Smooth muscle cell of the coronary artery (primary cell): ENCODE measurements around the gene CYLC1. TPM values are rescaled to one million over a fixed set of nuclear protein-coding genes. Genes with fewer than 3 reads are reported as not detected.

ENCODE experiments used
- total RNA-seq: library from RNA; depleted of rRNA; stranded (reverse); fragments of >200 nt; gene quantifications from 2 replicates; pipeline ENCODE4 v1.2.3, GENCODE V29; 2014; ENCODE audit warnings: low replicate concordance

CYLC1 gene, protein sequence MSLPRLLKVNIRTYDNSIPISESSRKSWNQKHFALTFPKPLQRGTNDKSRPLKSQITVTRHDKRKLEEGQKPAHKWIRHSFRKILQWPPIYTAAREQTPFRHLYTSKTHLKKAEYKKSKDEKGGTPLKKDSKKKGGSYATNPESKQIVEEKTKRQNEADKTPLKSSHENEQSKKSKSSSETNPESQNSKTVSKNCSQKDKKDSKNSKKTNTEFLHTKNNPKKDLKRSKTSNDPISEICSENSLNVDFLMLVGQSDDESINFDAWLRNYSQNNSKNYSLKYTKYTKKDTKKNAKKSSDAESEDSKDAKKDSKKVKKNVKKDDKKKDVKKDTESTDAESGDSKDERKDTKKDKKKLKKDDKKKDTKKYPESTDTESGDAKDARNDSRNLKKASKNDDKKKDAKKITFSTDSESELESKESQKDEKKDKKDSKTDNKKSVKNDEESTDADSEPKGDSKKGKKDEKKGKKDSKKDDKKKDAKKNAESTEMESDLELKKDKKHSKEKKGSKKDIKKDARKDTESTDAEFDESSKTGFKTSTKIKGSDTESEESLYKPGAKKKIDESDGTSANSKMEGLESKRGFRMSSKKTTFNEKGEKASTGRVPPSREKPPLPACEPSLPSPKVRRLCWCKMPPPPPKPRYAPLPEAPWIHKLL
- total RNA-seq: not detected in 2 replicates

GRCh38 chrX:83860846-83861245 lies at the start of gene CYLC1:
TSS of gene CYLC1 (plus strand) at chrX:83861146. CDS start at chrX:83861183, 37 bp downstream.

